Activated gamma-delta T cell treated with anti-CD3 and anti-CD28 coated beads, Interleukin-2, amount 50 U/mL, for 16 hours (primary cell): ENCODE measurements around the gene IRF4.

Experiments
- DNase-seq: peaks from one replicate; pipeline ENCODE4 v3.0.0-alpha.2; 2020; ENCODE audit warnings: low read depth

The IRF4 gene

GRCh38 chr6:381742-382461 lies 9.7 kb upstream of the IRF4 start:
- DNase-seq = no peak

- no peak for DNase-seq
Observed at GRCh38 chr6:382883-383810, 8.4 kb upstream of the IRF4 start.

DNA sequence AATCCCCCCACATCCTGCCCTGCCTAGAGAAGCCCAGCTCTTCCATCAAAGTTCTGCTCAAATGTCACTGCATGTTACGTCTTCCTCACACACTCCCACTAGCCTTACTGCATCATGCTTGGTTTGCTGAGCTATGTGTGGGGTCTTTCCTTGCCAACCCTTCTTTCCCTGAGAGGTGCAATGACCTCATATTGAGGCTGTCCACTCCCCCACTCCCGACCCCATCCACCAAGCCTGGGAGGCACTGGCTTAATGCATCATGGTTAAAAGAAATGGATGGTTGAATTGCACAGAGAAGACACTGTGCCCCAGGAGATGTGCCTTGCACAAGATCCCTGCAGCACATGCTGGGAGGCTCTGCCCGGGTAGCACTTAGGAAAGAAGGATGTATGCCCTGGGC lies 7.7 kb upstream of the IRF4 start:
- no peak for DNase-seq

DNA sequence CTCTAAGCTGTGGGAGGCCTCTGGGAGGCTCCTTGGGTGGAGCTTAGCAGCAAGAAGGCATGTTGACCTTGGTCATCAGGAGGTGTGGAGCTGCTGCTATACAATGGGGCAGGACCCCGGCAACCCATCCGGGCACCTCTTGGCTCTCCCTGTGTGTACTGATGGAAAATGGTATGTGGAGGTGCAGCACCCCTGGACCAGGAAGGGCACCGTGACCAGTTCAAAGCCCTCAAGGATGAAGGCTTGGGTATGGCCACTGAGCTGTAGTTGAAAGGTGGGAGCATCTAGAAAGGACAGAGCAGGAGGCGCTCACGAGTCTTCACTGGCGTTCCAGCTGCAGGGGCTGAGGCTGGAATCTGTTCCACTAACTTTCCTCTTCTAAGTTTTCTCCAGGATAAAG lies 6.7 kb upstream of the IRF4 start:
- no peak for DNase-seq

- DNase-seq = no peak
Observed at GRCh38 chr6:385614-386013, 5.9 kb upstream of the IRF4 start.

- no peak for DNase-seq
Observed at GRCh38 chr6:386688-387266, 4.8 kb upstream of the IRF4 start.

GRCh38 chr6:387293-387741 lies 4.2 kb upstream of the IRF4 start:
- DNase-seq = no peak

GRCh38 chr6:388202-388903 lies 3.2 kb upstream of the IRF4 start:
- DNase-seq = no peak

DNA sequence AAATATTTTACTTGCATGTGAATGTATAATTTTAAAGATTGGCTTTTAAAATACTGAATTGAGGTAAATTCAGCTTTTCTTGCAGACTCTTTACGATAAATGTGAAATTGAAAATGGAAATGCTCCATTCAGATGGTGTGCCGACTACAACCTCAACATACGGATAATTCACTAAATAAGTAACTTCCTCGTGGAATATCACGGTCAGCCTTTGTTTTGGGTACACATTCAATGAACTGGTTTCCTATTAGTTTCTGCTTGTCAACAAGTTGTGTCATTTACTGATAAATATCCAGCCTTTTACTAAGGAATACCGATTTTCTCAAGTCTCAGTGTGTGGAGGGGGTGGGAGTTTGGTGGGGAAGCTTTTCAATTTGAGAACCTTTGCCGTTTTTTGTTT lies 2.4 kb upstream of the IRF4 start:
- no peak for DNase-seq

- DNase-seq = no peak
Observed at GRCh38 chr6:389622-390021, 1.9 kb upstream of the IRF4 start.

GRCh38 chr6:390914-391558 lies 516 bp upstream of the IRF4 start:
- no peak for DNase-seq

- no peak for DNase-seq
Observed at GRCh38 chr6:392441-393390, 1.2 kb downstream of the IRF4 start.

DNA sequence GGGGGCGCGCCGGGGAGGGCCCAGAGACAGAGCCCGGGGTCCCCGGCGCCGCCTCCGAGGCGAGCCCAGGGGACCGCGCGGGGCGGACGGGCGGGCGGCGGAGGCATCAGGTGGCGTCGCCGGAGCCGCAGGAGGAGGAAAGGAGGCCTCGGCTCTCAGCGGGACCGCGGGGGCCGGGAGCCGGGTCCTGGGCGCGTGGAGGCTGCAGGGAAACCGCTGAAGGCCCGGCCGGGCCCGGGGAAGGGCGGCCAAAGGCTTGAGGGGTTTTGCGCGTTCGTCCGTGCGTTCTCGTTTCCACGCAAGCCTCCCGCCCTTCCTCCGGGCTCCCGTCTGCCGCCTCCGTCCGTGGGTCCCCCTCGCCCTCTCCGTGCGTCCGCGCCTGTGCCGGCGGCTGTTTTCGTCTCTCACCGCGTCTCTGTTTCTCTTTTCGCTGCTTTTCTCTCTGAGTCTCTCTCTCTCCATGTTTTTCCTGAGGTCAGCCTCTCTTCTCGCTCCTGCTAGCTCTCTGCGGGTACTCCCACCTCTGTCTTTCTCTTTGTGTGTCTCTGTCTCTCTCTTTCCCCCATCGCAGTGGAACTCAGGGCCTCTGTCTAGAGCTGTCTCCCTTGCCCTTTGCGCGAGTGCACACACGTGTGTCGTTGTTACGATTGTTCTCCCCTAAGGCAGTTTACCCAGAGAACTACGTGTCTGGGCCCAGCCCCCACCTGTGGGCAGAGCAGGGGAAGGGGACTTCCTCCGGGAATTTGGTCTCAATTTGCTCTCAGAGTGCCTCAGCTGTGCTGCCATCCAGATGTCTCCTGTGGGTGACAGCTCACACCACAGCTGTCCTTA lies 2.1 kb downstream of the IRF4 start:
- no peak for DNase-seq

DNA sequence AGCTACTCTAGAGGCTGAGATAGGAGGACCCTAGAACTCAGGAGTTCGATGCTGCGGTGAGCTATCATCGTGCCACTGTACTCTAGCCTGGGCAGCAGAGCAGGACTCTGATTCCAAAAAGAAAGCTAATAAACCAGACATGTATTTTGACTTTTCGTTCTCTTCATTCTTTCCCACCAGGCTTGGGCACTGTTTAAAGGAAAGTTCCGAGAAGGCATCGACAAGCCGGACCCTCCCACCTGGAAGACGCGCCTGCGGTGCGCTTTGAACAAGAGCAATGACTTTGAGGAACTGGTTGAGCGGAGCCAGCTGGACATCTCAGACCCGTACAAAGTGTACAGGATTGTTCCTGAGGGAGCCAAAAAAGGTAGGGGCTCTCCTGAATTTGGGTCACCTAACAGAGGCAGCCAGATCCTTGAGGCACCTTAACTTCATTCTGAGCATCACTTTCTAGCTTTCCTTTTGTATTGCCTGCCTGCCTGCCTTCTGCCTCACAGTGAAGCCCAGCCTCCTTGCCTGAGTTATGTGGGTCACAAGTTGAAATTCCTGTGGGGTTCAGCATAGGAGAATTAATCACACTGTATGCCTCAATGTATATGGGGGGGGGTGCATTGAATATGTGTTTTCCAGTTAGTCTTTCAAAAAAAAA lies 3.2 kb downstream of the IRF4 start:
- DNase-seq = no peak

GRCh38 chr6:395432-396125 lies 4.0 kb downstream of the IRF4 start:
- DNase-seq = no peak

- no peak for DNase-seq
Observed at GRCh38 chr6:396126-396520, 4.6 kb downstream of the IRF4 start.

DNA sequence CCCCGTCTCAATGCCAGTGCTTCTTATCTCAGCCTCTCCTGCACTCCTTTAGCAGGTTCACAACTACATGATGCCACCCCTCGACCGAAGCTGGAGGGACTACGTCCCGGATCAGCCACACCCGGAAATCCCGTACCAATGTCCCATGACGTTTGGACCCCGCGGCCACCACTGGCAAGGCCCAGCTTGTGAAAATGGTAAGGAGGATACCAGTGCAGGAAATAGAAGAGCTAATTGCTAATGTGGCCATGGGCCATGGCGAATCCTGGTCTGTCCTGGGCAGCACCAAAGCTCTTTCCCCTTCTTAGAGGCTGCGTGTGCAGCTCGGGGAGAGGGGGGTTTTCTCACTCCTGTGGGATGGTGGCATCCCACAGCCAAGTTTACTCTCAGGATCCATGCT lies 5.5 kb downstream of the IRF4 start:
- DNase-seq = no peak

DNA sequence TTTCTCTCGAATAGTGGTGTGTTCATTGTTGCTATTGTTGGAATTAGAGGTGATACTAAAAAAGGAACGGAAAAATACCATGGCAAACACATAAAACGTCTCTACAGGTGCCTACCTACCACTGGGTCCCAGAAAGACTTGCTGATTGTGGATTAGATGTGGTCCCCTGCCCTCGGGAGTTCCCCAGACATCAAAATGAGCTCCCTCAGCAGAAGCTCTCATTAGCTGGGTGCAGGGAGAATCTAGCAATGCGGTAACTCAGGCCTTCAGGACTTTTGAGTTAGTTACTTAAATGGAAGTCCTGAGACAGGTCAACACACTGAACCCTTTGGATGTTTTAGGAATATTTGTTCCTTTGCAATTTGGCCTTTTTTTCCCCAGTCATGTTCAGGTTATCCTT lies 6.1 kb downstream of the IRF4 start:
- DNase-seq = no peak

DNA sequence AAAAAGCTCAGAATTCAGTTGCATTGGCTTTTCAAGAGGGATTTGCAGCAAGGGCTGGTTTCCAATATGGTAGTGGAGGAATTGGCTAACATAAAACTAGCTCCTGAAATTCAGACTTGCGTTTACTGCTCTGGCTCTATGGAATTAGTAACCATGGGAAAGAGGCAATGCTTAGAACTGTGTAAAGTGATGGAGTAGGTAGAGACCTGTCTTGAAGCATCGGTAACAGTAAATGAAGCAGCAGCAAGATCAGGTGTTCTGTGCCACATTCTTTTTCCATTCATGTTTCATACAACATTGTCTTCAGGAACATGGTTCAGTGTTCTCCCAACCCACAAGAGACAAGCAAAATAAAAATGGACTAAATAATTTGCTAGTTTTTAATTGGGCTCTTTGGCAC lies 6.5 kb downstream of the IRF4 start:
- DNase-seq = no peak
